Measurements from ENCODE around the gene ARMC2.

DNA sequence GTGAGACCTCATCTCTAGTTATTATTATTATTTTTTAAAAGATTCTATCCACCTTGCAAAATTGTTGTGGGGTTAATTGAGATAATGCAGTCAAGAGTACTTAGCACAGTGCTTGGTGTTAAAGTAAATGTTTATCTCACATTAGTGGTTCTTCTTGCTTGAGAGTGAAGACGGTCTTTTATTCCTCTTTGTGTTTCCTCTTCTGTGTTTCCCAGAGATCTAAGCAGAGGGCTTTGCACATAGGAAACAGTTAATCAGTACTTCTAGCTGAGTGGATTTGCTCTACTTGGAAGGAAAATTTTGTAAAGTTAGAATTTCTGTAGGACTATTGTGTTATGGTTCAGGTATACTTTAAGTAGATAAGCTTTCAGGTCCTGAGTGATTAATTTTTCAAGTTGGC is 3.5 kb downstream of the ARMC2 start:
- TF ChIP-seq, protein P1, sequence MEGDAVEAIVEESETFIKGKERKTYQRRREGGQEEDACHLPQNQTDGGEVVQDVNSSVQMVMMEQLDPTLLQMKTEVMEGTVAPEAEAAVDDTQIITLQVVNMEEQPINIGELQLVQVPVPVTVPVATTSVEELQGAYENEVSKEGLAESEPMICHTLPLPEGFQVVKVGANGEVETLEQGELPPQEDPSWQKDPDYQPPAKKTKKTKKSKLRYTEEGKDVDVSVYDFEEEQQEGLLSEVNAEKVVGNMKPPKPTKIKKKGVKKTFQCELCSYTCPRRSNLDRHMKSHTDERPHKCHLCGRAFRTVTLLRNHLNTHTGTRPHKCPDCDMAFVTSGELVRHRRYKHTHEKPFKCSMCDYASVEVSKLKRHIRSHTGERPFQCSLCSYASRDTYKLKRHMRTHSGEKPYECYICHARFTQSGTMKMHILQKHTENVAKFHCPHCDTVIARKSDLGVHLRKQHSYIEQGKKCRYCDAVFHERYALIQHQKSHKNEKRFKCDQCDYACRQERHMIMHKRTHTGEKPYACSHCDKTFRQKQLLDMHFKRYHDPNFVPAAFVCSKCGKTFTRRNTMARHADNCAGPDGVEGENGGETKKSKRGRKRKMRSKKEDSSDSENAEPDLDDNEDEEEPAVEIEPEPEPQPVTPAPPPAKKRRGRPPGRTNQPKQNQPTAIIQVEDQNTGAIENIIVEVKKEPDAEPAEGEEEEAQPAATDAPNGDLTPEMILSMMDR (conservative IDR thresholded peaks at IDR 0.05; ENCODE audit: low read length), result no peak
- no peak for TF ChIP-seq EZH2phosphoT487 (IDR thresholded peaks at IDR 0.05; ENCODE audit: borderline replicate concordance)
